ENCODE data around the gene GNA12. TPM values are rescaled to one million over a fixed set of nuclear protein-coding genes. Genes with fewer than 3 reads are reported as not detected.

GNA12 gene
- total RNA-seq, 4 donors from 2014 or later, result 23.3 to 30.5 (median 28.7) TPM

DNA sequence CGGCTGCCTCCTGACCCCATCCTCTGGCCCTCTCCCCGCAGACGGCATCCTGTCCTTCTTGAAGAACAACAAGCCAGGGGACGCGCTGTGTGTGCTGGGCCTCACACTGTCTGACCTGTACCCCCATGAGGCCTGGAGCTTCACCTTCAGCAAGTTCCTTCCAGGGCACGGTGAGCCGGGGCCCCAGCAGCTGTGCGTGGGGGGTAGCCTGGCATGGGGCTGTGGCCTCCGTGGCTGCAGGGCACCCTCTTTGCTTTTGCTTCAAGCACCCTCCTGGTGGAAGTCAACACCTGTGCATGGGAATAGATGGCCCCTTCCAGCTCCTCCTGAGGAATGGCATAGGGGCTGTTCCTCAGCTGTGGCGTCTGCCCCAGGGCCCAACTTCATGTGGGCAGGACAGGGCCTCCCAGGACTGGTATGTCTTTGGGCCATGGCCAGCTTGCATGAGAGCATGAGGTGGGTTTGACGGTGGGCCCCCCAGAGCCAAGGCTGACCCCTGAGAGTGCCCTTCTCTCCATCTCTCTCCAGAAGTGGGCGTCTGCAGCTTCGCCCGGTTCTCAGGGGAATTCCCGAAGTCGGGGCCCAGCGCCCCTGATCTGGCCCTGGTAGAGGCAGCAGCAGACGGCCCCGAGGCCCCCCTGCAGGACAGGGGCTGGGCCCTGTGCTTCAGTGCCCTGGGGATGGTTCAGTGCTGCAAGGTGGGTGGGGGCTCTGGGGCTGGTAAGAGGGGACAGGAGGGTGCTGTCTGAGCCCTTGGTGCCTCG is 135.4 kb downstream of the GNA12 start:
- TF ChIP-seq, protein P1, sequence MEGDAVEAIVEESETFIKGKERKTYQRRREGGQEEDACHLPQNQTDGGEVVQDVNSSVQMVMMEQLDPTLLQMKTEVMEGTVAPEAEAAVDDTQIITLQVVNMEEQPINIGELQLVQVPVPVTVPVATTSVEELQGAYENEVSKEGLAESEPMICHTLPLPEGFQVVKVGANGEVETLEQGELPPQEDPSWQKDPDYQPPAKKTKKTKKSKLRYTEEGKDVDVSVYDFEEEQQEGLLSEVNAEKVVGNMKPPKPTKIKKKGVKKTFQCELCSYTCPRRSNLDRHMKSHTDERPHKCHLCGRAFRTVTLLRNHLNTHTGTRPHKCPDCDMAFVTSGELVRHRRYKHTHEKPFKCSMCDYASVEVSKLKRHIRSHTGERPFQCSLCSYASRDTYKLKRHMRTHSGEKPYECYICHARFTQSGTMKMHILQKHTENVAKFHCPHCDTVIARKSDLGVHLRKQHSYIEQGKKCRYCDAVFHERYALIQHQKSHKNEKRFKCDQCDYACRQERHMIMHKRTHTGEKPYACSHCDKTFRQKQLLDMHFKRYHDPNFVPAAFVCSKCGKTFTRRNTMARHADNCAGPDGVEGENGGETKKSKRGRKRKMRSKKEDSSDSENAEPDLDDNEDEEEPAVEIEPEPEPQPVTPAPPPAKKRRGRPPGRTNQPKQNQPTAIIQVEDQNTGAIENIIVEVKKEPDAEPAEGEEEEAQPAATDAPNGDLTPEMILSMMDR (IDR thresholded peaks at IDR 0.05; ENCODE audit: low read depth), result no peak

DNA sequence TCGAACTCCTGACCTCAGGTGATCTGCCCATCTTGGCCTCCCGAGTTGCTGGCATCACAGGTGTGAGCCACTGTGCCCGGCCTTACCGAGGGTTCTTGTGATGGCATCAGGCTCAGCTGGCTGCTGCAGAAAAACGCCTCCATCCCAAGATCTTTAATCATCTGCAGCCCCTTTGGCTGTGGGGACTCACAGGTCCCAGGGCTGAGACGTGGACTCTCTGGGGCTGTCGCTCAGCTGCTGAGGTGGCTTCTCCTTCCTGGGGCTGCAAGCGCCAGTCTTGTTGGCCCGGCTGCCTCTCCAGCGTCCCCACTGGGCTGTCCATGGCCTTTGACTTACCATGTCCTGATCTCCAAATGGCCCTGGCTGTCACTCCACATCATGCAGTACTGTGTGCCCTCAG is 136.1 kb downstream of the GNA12 start:
- TF ChIP-seq, protein P1 (IDR thresholded peaks at IDR 0.05; ENCODE audit: low read depth), result no peak

DNA sequence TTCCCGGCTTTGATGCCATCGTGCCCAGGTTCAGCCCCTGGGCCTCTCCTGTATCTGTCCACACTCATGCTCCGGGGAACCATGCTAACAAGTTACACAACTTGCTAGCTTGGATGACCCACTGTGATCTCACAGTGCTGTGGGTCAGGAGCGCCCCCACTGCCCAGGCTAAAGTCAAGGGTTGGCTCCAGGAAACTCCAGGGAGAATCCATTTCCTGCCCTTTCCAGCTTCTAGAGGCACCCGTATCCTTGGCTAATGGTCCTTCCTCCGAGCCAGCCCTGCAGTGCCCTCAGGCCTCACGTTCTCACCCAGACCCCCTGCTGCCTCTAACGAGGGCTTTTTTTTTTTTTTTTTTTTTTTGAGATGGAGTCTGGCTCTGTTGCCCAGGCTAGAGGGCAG is 136.6 kb downstream of the GNA12 start:
- TF ChIP-seq, protein P1 (IDR thresholded peaks at IDR 0.05; ENCODE audit: low read depth), result no peak

DNA sequence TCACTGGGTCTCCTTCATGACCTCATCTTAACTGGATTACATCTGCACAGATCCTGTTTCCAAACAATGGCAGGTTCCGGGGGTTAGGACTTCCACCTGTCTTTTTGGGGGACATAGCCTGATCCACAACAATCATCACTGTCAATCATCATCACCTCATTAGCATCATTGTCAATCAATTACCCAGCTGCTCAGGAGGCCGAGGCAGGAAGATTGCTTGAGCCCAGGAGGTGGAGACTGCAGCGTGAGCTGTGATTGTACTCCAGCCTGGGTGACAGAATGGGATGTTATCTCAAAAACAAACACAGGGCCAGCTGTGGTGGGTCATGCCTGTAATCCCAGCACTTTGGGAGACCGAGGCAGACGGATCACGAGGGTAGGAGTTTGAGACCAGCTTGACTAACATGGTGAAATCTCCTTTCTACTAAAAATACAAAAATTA is 137.4 kb downstream of the GNA12 start:
- TF ChIP-seq, protein P1 (IDR thresholded peaks at IDR 0.05; ENCODE audit: low read depth), result no peak

DNA sequence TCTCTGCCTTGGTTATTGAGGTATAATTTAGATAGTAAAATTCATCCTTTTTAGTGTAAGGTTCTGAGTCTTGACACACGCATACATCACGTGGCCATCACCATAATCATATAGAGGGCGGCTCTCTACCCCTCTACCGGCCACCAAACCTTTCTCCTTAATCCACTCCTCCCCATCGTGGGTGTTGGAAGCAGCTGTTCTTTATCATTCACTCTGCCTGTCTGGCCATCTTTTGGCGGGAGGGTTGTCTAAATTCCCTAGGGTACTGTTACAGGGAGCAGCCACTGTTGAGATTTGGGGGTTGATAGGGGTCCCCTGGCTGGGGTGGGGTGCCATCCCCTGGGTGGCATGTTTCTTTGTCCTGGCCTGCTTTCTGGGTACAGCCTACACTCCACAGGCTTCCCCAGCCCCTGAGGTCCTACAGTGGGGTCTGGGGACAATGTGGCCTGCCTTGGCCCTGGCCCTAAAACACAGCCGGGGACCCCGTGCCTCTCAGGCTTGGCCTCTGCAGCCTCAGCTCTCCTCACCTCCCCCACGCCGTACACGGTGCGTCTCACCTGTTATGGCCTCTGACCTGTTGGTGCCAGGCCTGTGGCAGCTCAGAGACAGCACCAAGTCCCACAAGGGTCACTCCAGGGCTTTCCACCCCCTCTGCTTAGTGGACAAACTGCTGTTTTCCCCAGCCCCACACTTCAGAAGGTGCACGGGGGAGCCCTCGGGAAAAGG is 138.6 kb downstream of the GNA12 start:
- TF ChIP-seq, protein P1 (IDR thresholded peaks at IDR 0.05; ENCODE audit: low read depth), result no peak

DNA sequence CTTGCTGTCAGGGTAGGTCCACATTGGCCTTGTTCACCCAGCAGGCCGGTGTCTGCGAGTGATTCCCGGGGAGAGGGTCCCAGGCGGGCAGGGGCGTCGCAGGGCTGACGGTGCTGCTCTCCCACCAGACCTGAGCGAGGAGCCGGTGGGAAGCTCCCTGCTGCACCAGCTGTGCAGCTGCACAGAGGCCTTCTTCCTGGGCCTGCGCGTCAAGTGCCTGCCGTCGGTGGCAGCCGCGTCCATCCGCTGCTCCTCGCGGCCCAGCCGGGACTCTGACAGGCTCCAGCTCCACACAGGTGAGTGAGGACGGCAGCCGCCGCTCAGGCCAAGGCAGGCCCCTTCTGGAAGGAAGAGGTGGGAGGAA is 141.5 kb downstream of the GNA12 start:
- TF ChIP-seq, protein P1 (IDR thresholded peaks at IDR 0.05; ENCODE audit: low read depth), result no peak

DNA sequence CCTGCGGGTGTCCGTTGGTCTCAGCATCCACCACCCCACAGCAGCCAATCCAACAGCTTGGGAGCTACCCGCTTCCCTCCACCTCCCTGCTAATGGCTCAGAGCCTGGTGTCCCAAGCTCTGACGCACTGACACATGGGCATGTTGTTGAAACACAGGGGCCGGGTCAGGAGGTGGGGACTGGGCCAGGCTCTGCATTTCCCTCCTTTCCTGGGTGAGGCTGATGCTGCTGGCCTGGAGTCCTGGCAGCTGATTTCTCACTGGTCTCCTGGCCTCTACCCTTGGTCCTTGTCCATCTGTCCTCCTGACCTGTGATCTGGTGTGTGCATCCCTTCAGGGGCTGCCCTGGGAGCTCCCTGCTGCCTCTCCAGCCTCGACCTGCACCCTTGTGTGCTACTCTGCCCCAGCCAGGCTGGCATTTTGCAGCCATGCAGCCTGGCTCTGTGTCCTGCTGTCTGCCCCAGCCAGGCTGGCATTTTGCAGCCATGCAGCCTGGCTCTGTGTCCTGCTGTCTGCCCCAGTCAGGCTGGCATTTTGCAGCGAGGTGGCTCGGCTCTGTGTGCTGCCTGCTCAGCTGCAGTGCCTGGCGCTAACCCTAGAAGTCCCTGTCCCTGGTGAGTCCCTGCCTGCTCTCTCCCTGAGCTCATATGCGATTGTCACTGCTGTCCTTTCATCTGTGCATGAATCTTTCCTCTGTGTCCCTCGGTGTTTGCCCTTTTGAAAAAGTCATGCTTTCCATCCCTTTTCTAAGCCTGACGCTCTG is 142.1 kb downstream of the GNA12 start:
- TF ChIP-seq, protein P1 (IDR thresholded peaks at IDR 0.05; ENCODE audit: low read depth), result no peak
